Osteoblast (primary cell): ENCODE measurements around the gene C16orf54. TPM values are rescaled to one million over a fixed set of nuclear protein-coding genes. Genes with fewer than 3 reads are reported as not detected.
"Not testable (repeated sequence)": the region's sequence is repeated elsewhere in the genome, so short reads cannot be mapped to it uniquely, and the experiment has no call there.

Experiments
- DNase-seq: peaks from one replicate; pipeline ENCODE4 v3.0.0; 2011; ENCODE audit warnings: low spot score, mixed read lengths; ENCODE audit not compliant: insufficient read length; ENCODE audit errors: missing footprints
- H2AFZ ChIP-seq: 2 replicates; pipeline ENCODE4 v1.6.0; 2011; ENCODE audit warnings: mild to moderate bottlenecking, low read length
- H3K27ac ChIP-seq: 2 replicates; pipeline ENCODE4 v1.5.1; 2011; ENCODE audit warnings: mild to moderate bottlenecking, low read depth, low read length, moderate library complexity
- H3K27me3 ChIP-seq: 2 replicates; pipeline ENCODE4 v1.6.0; 2012; ENCODE audit warnings: mild to moderate bottlenecking, control low read depth, inconsistent platforms, low read length, moderate library complexity; ENCODE audit not compliant: insufficient read depth
- H3K36me3 ChIP-seq: 2 replicates; pipeline ENCODE4 v1.5.1; 2011; ENCODE audit warnings: mild to moderate bottlenecking, low read length, control low read depth, moderate library complexity; ENCODE audit not compliant: insufficient read depth
- H3K4me1 ChIP-seq: 2 replicates; pipeline ENCODE4 v1.5.1; 2011; ENCODE audit warnings: mild to moderate bottlenecking, low read length, control low read depth, moderate library complexity; ENCODE audit not compliant: insufficient read depth
- H3K4me2 ChIP-seq: 2 replicates; pipeline ENCODE4 v1.6.0; 2011; ENCODE audit warnings: mild to moderate bottlenecking, low read length; ENCODE audit not compliant: insufficient read depth
- H3K4me3 ChIP-seq: fragments of 200-600 bp; sonication (generic); 3 replicates; pipeline ENCODE4 v1.5.1; 2012; ENCODE audit warnings: mild to moderate bottlenecking, low read length, inconsistent platforms; ENCODE audit not compliant: insufficient read depth
- H3K79me2 ChIP-seq: 2 replicates; pipeline ENCODE4 v1.6.0; 2012; ENCODE audit warnings: mild to moderate bottlenecking, low read length, control low read depth, inconsistent platforms; ENCODE audit not compliant: insufficient read depth
- H3K9me3 ChIP-seq: 2 replicates; pipeline ENCODE4 v1.5.1; 2011; ENCODE audit warnings: low read depth, low read length, control low read depth
- H4K20me1 ChIP-seq: 2 replicates; pipeline ENCODE4 v1.6.0; 2012; ENCODE audit warnings: mild to moderate bottlenecking, low read length, control low read depth; ENCODE audit not compliant: insufficient read depth
- total RNA-seq: library from RNA; depleted of rRNA; stranded (reverse); fragments of >200 nt; gene quantifications from 2 replicates; pipeline ENCODE4 v1.2.3, GENCODE V29; 2012
- TF ChIP-seq, protein P1 (sequence below): IDR thresholded peaks from 2 replicates; pipeline ENCODE4 v1.5.1; 2011; ENCODE audit warnings: mild to moderate bottlenecking, low read depth, low read length, moderate library complexity; ENCODE audit errors: extremely low read depth

Gene C16orf54
- total RNA-seq, 1 donor: 0.72 TPM

DNA sequence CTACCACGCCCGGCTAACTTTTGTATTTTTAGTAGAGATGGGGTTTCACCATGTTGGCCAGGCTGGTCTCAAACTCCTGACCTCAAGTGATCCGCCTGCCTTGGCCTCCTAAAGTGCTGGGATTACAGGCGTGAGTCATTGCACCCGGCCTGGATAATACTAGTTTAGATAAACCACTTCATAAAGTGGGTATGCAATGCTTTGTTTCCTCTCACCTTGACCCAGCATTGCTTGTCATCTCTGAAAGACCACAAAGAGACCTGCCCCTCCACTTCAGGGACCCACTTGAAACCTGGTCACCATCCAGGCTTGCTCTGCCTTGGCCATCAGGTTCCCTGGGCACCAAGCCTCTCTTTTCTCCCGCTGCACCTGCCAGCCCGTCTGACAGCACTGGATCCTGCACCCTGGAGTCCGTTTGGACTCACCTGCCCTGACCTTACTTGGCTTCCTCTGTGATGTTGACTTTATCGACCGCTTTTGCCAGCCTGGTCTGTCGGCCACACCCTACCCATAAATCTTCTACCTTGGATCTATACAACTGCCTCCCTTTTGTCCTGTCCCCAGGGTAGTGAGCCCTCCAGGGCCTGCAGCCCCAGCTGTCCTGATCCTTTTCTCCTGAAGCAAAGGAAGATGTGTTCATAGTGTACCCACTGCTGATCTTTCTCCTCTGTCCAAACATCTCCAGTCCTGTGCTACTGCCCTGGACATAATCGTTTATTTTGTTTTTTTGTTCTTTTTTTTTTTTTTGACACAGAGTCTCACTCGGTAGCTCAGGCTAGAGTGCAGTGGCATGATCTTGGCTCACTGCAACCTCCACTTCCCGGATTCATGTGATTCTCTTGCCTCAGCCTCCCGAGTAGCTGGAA, 19.6 kb upstream of the C16orf54 start:
- no peaks in the 10 kb centered on the region for H3K4me1 ChIP-seq
- H3K27me3 ChIP-seq: peaks cover 4% of the 10 kb centered on the region
- H3K79me2 ChIP-seq: no peaks in the 10 kb centered on the region
- H3K27ac ChIP-seq: no peak overlapping the region
- no peaks in the 10 kb centered on the region for H3K9me3 ChIP-seq
- no peaks in the 10 kb centered on the region for H4K20me1 ChIP-seq
- no peak overlapping the region for H2AFZ ChIP-seq
- H3K4me3 ChIP-seq: no peak overlapping the region
- DNase-seq: peak; percentile 32
- no peaks in the 10 kb centered on the region for H3K36me3 ChIP-seq
- TF ChIP-seq, protein P1, sequence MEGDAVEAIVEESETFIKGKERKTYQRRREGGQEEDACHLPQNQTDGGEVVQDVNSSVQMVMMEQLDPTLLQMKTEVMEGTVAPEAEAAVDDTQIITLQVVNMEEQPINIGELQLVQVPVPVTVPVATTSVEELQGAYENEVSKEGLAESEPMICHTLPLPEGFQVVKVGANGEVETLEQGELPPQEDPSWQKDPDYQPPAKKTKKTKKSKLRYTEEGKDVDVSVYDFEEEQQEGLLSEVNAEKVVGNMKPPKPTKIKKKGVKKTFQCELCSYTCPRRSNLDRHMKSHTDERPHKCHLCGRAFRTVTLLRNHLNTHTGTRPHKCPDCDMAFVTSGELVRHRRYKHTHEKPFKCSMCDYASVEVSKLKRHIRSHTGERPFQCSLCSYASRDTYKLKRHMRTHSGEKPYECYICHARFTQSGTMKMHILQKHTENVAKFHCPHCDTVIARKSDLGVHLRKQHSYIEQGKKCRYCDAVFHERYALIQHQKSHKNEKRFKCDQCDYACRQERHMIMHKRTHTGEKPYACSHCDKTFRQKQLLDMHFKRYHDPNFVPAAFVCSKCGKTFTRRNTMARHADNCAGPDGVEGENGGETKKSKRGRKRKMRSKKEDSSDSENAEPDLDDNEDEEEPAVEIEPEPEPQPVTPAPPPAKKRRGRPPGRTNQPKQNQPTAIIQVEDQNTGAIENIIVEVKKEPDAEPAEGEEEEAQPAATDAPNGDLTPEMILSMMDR: no peak
- H3K4me2 ChIP-seq: no peak overlapping the region

- Histone ChIP-seq H3K27ac (no peak overlapping the region), H2AFZ (no peak overlapping the region), H3K79me2 (no peaks in the 10 kb centered on the region), H3K4me3 (no peak overlapping the region), H3K27me3 (no peaks in the 10 kb centered on the region), H3K4me1 (no peaks in the 10 kb centered on the region), H3K36me3 (no peaks in the 10 kb centered on the region), H3K9me3 (no peaks in the 10 kb centered on the region), H3K4me2 (no peak overlapping the region), H4K20me1 (no peaks in the 10 kb centered on the region)
- peak; percentile 14 for DNase-seq
- TF ChIP-seq, protein P1: no peak
These were observed 17.5 kb upstream of the C16orf54 start for GRCh38 chr16:29763326-29763725.

DNA sequence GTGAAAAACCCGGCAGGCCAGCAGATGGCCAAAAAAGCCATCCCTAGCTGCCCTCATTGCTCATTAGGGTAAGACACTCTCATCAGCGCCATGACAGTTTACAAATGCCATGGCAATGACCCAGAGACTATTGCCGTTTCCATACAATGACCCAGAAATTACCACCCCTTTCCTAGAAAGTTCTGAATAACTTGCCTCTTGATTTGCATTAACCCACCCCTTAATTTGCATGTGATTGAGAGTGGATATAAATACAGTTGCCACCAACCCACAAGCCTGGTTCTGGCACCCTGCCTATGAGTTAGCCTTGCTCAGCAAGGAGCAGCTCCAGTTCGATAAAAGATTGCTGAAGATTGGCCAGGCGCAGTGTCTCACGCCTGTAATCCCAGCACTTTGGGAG, 16.1 kb upstream of the C16orf54 start:
- Histone ChIP-seq H3K9me3 (no peaks in the 10 kb centered on the region), H3K4me1 (peaks cover 4% of the 10 kb centered on the region), H3K79me2 (no peaks in the 10 kb centered on the region), H3K27me3 (no peaks in the 10 kb centered on the region), H2AFZ (no peak overlapping the region), H3K27ac (no peak overlapping the region), H3K4me3 (no peak overlapping the region), H4K20me1 (no peaks in the 10 kb centered on the region), H3K36me3 (no peaks in the 10 kb centered on the region), H3K4me2 (no peak overlapping the region)
- TF ChIP-seq, protein P1: no peak
- DNase-seq: peak; percentile 13

- H3K4me1 ChIP-seq, H2AFZ ChIP-seq, H3K9me3 ChIP-seq, H3K4me3 ChIP-seq, H3K27ac ChIP-seq, H4K20me1 ChIP-seq, H3K36me3 ChIP-seq, DNase-seq, H3K27me3 ChIP-seq, H3K4me2 ChIP-seq, H3K79me2 ChIP-seq: not testable (repeated sequence)
These were observed 15.5 kb upstream of the C16orf54 start for GRCh38 chr16:29761280-29761651.
